ENCODE data around the gene TTC17.

Gene TTC17

GRCh38 chr11:43489869-43490465 lies 131.2 kb downstream of the TTC17 start:
- no peak for TF ChIP-seq CTCF (IDR thresholded peaks at IDR 0.05; ENCODE audit: low read depth, low read length, missing control alignments)
- no peak overlapping the region for H3K4me3 ChIP-seq (ENCODE audit: low read depth, low read length)
- no peak for DNase-seq (ENCODE audit: low read depth)

- no peak for DNase-seq (ENCODE audit: low read depth)
- H3K4me3 ChIP-seq (ENCODE audit: low read depth, low read length): no peak overlapping the region
- no peak for TF ChIP-seq CTCF (IDR thresholded peaks at IDR 0.05; ENCODE audit: low read depth, low read length, missing control alignments)
Observed at GRCh38 chr11:43492701-43493100, 134.0 kb downstream of the TTC17 start.

- no peak for TF ChIP-seq CTCF (IDR thresholded peaks at IDR 0.05; ENCODE audit: low read depth, low read length, missing control alignments)
- DNase-seq (ENCODE audit: low read depth): no peak
Observed at GRCh38 chr11:43493431-43493830, 134.7 kb downstream of the TTC17 start.

GRCh38 chr11:43497144-43497543 lies 138.4 kb downstream of the TTC17 start:
- H3K4me3 ChIP-seq (ENCODE audit: low read depth, low read length): no peak overlapping the region
- DNase-seq (ENCODE audit: low read depth): no peak
- no peak for TF ChIP-seq CTCF (IDR thresholded peaks at IDR 0.05; ENCODE audit: low read depth, low read length, missing control alignments)

More at GRCh38 chr11:43493431-43493830, 134.7 kb downstream of the TTC17 start:
- H3K4me3 ChIP-seq (ENCODE audit: low read depth, low read length): no peak overlapping the region

GRCh38 chr11:43498561-43498960 lies 139.8 kb downstream of the TTC17 start:
- H3K4me3 ChIP-seq (ENCODE audit: low read depth, low read length): no peak overlapping the region
- TF ChIP-seq CTCF (IDR thresholded peaks at IDR 0.05; ENCODE audit: low read depth, low read length, missing control alignments): no peak
- DNase-seq (ENCODE audit: low read depth): no peak

- no peak for DNase-seq (ENCODE audit: low read depth)
- H3K4me3 ChIP-seq (ENCODE audit: low read depth, low read length): no peak overlapping the region
- TF ChIP-seq CTCF (IDR thresholded peaks at IDR 0.05; ENCODE audit: low read depth, low read length, missing control alignments): no peak
Observed at GRCh38 chr11:43503417-43503816, 144.7 kb downstream of the TTC17 start.

- no peak for DNase-seq (ENCODE audit: low read depth)
- peak; percentile 36 for TF ChIP-seq CTCF (IDR thresholded peaks at IDR 0.05; ENCODE audit: low read depth, low read length, missing control alignments)
- H3K4me3 ChIP-seq (ENCODE audit: low read depth, low read length): no peak overlapping the region
Observed at GRCh38 chr11:43504316-43504950, 145.7 kb downstream of the TTC17 start.
